Stimulated activated CD4-positive, alpha-beta T cell treated with anti-CD3 and anti-CD28 coated beads, TNF-alpha, amount 100 ng/mL, for 48 hours (primary cell): ENCODE data around the gene CFAP157.

ENCODE experiments used
- DNase-seq, 3 donors: peaks; one replicate each; pipeline ENCODE4 v3.0.0-alpha.2; 2020; ENCODE audit warnings: low read depth in 3 of 3

CFAP157 gene

DNA sequence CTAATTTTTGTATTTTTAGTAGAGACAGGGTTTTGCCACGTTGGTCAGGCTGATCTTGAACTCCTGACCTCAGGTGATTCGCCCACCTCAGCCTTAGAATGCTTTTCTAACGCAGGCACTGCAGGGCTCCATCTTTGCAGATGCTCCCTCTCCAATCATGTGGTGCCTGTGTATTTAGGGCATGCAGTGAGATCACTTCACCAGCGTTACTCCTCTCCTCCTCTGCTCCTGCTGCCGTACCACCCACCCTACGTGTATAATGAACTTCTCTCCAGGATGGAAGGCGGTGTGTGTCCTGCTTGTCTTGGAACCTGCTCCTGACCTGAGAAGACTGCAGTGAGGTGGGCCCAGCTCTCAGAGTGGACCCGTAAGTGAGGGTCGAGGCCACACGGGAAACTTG is 13.6 kb upstream of the CFAP157 start:
- no peak for DNase-seq

DNA sequence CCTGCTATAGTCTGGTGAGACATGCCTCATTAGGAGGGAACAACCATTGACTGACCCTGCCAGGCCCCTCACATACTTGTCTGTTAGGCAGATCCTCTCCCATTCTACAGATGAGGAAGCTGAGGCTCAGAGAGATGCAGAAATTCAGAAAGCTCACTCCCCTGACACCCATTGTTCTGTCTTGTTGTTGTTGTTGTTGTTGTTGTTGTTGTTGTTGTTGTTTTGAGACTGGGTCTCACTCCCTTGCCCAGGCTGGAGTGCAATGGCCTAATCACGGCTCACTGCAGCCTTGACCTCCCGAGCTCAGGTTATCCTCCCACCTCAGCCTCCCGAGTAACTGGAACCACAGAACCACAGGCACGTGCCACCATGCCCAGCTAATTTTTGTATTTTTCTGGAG is 13.1 kb upstream of the CFAP157 start:
- no peak for DNase-seq

DNA sequence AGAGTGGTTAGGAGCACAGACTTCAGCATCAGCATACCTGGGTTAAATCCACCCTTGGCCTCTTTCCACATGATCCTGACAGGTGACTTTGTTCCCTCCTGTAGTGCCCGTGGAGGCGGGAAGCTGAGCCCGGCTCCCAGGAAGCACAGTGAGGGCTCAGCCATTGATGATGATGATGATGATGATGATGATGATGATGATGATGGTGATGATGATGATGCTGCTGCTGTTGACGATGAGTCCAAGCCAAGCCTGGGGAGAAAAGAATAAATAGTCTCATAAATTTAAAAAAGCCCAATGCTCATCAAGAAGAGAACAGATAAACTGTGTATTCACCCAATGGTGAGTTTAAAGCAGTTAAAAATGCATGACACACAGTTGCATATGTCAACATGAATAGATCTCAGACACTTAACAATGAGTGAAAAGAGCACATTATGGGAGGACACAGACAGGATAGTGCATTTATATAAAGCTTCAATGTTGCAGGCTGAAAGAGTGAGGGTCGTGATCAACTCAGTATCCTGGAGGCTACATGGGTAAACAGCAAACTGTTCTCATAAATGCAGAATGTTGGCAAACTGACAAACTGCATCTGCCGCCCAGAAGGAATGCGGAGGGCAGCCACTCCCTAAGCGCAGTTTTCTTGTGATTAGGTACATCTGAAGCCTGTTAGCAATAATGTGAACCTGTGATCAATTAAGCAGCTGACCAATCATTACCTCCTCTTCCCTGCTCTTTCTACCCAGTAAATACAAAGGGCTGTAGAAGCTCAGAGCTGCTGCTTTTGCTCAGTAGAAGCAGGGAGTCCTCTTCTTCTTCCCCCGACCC is 11.7 kb upstream of the CFAP157 start:
- no peak for DNase-seq

- no peak for DNase-seq
Measured at GRCh38 chr9:127697575-127697974, 9.2 kb upstream of the CFAP157 start.

DNA sequence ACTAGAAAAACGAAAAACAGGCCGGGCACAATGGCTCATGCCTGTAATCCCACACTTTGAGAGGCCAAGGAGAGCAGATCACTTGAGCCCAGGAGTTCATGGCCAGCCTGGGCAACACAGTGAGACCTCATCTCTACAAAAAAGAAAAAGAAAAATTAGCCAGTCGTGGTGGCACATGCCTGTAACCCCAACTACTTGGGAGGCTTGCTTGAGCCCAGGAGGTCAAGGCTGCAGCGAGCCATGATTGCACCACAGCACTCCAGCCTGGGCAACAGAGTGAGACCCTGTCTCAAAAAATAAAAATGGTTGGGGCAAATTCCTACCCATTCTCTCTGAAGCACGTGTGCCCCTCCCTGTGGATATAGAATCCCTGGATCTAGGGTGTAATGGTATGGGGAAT is 8.4 kb upstream of the CFAP157 start:
- DNase-seq, result no peak

GRCh38 chr9:127698985-127699670 is 7.7 kb upstream of the CFAP157 start:
- peak; percentile 81 to 82 (median 81) for DNase-seq

DNA sequence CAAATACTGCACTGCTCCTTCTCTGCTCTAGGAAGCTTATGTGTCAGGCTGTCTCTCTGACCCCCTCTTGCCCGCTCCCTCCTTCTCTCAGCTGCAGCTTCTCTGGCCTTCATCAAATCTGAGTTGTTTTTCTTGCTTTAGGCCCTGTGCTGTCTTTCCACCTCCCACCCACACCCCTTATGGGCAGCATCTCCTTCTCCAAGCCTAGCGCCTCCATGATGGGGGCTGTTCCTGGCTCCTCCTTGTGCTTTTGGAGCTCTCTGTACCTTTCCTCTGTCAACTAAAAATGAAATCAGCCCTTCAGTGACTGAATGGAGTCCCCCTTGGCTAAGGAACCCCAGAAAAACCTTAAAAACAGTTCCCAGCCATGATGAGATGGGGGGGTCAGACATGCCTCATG is 6.6 kb upstream of the CFAP157 start:
- no peak for DNase-seq

DNA sequence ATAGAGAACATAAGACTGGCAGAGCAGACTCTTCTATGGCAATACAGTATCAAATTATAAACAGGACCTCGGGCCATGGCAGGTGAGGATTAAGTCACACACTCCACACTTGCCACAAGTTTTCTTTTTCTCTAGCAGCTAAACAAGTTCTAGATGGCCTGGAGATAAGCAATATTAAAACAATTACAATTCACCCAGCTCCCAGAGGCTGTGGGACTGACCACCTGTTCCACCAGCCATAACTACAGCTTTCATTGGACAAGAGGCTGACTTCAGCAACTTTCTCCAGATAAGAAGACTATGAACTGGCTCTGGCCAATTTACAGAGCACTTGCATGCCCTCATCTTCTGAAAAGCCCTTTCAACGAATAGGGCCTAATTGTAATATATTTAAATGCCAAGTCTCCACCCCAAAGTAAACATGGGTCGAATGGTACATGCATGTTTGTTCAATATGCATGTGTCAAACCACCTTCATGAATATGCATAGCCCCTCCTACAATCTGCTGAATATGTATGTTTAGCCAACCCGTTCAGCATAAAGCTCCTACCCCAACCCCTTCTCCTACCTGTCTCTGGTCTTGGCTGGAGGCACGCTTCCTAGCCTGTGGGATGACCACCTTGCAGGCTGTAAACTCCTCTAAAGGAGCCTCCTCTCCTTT is 6.1 kb upstream of the CFAP157 start:
- no peak for DNase-seq

DNA sequence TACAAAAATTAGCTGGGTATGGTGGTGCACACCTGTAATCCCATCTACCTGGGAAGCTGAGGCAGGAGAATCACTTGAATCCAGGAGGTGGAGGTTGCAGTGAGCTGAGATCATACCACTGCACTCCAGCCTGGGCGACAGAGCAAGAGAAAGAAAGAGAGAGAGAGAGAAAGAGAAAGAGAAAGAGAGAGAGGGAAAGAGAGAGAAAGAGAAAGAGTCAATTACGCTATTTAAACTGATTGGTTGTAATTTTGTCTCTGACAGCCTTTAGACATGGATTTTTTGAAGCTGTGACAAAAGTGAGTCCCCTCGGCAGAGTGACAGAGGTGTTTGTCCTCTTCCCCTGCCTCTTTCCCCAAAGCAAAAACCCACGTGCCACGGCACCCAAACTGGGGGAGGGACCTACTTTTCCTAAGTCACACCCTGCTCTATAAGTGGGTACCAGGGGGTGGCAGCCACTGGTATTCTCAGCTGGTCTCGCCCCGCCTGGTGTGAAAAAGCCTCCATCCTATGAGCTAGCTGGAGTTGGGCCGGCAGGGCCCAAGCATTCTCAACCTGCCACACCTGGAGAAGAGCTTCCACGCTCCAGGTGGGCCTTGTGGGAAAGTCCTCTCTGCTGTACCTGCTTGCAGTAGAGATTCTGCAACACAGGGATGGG is 3.4 kb upstream of the CFAP157 start:
- DNase-seq, result no peak

- no peak for DNase-seq
Measured at GRCh38 chr9:127705577-127706379, 1.0 kb upstream of the CFAP157 start.

DNA sequence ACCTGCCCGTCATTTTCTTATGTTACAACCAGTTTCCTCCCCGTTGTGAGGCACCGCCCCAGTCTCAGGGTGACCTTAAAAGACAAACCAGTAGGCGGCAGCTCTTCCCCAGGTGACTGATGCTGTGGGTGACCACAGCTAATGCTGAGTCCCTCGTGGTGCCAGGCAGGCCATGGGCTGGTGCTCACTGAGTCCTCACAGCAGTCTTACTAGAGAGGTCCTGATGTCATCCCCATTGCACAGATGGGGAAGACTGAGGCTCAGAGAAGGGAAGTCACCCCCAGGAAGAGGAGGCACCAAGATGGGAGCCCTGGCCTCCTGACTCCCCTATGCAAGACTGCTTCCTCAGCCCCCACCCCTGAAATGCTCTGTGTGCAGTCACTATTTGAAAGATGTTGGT is 978 bp downstream of the CFAP157 start:
- DNase-seq, result peak in 1 of 3 donors; percentile 19

GRCh38 chr9:127708952-127709587 is 2.3 kb downstream of the CFAP157 start:
- DNase-seq, result no peak

DNA sequence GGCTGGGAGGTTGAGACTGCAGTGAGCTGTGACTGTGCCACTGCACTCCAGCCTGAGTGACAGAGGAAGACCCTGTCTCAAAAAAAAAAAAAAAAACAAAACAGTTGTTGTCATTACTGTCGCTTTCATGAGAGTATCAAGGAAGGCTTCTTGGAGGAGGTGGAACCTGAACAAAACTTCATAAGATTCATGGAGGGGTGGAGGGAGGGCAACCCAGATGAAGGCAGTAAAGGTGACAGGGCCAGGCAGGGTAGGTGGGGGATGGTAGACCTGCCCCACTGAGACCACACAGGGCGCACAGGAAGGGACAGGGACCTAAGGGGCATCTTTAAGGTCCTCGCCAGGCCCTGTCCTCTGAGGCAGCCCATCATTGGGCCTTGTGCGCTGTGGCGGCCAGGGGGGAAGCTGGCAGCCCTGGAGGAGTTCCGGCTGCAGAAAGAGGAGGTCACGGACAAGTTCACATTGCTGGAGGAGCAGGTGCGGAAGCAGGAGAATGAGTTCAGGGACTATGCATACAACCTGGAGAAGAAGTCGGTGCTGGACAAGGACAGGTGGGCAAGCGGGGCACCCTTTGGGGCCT is 3.5 kb downstream of the CFAP157 start:
- DNase-seq, result no peak

DNA sequence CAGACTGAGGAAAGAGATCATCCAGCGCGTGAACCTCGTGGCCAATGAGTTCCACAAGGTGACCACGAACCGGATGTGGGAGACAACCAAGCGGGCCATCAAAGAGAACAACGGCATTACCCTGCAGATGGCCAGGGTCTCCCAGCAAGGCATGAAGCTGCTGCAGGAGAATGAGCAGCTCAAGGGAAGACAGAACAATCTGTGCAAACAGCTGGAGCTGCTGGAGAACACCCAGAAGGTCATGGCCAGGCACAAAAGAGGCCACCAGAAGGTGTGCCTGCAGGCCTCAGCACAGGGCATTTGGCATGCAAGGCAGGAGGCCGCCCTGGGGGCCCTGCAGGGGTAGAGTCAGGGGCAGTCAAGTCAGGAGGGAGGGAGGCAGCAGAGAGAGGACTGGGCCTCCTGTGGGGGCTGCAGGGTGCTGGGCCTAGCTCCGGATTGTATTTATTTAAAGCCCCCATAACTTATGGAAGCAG is 4.5 kb downstream of the CFAP157 start:
- no peak for DNase-seq

- DNase-seq, result no peak
Measured at GRCh38 chr9:127711831-127712274, 5.1 kb downstream of the CFAP157 start.

GRCh38 chr9:127712371-127712770 is 5.6 kb downstream of the CFAP157 start:
- no peak for DNase-seq

DNA sequence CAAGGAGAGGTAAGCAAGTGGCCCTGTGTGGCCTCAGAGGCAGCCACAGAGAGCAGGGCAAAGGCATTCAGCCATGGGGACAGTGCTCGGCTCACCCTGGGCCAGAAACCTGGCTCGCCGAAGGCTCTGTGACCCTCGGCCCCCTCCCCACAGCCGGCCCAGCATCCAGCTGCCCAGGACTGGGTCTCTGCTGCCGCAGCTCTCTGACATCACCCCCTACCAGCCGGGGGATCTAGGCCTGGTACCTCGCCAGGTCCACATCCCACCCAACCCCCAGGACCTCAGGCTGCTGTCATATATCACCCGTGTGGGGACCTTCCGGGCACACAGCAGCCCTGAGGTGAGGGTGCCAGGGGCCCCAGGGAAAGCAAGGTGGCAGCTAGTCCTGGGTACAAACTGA is 6.1 kb downstream of the CFAP157 start:
- DNase-seq, result no peak

DNA sequence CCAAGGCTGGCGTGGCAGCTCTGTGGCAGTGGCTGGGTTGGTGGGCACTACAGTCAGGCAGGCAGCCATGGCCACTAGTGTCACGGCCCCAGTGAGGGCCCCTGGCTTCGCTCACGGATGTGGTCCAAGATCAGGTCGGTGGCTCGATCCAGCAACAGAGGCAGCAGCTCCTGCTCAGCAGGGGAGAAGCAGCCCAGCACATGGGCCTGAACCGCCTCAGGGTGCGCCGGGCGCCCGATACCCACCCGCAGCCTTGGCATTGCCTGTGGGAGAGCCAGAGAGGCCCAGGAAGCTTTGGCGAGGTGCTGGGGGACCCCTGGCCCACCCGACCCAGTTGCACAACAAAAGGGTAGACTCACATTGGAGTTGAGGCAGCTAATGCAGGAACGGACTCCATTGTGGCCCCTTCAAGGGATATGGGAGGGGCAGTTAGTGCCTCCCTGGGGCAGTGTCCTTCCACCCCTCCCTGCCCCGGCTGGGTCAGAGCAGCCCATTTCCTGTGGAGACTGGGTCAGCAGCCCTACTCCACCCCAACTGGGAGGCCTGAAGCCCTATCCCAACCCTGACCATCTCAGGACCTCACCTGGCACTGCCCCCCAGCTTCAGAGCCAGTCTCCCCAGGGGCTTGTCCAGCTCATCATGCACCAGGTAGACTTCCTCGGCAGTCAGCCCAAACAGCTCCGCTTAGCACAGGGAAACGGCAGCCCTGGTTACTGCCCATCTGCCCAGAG is 7.4 kb downstream of the CFAP157 start:
- no peak for DNase-seq

DNA sequence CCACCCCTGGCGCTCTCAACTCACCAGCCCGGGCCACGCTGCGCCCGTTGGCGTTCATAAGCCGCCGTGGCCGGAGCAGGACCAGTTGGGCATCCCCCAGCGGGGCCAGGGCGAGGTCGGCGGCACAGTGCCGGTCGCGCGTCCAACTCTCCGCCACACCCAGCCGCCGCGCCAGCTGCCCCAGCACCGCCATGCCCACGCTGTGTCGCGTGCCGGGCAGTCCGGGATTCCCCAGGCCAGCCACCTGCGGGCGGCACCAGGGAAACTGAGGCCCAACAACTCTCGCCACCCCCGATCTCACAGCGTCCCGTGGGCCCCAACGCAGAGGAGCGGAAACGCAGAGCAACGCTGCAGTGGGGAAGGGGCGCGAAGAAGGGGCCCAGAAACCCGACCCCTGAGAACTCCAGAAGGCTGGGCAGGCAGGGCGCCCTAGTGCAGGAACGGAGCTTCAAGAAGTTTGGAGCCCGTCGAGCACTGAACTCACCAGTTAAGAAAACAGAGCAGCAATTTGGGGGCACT is 8.2 kb downstream of the CFAP157 start:
- DNase-seq, result no peak
